WI38 (cell line): Measurements from ENCODE around the gene OR2V2.

Experiments used
- H3K4me3 ChIP-seq: 2 replicates; pipeline ENCODE4 v1.5.1; 2011; ENCODE audit warnings: low read depth, mild to moderate bottlenecking, control low read depth, low read length
- TF ChIP-seq, protein P1 (sequence below): IDR thresholded peaks from 2 replicates; pipeline ENCODE4 v1.5.1; 2012; ENCODE audit warnings: low read depth, mild to moderate bottlenecking, control low read depth, low read length

The OR2V2 gene

DNA sequence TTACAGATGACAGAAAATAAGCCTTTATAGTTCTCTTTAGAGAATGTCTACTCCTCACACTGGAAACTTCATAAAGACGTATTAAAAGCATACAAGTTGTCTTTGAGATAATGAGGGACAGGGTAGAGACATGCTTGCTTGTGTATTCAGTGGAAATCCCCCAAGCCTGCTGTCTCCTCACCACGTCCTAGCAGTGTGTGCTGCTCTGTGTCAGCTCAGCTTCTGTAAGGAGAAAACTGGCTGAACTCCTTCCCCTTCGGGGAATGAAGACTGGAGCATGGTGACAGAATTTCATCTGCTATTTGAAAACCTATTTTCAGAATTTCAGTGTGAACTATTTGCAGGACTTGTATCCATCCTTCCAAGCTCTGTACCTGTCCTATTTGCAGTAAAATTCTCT lies 9.4 kb downstream of the OR2V2 start:
- no peak overlapping the region for H3K4me3 ChIP-seq
- TF ChIP-seq, protein P1, sequence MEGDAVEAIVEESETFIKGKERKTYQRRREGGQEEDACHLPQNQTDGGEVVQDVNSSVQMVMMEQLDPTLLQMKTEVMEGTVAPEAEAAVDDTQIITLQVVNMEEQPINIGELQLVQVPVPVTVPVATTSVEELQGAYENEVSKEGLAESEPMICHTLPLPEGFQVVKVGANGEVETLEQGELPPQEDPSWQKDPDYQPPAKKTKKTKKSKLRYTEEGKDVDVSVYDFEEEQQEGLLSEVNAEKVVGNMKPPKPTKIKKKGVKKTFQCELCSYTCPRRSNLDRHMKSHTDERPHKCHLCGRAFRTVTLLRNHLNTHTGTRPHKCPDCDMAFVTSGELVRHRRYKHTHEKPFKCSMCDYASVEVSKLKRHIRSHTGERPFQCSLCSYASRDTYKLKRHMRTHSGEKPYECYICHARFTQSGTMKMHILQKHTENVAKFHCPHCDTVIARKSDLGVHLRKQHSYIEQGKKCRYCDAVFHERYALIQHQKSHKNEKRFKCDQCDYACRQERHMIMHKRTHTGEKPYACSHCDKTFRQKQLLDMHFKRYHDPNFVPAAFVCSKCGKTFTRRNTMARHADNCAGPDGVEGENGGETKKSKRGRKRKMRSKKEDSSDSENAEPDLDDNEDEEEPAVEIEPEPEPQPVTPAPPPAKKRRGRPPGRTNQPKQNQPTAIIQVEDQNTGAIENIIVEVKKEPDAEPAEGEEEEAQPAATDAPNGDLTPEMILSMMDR, result no peak

DNA sequence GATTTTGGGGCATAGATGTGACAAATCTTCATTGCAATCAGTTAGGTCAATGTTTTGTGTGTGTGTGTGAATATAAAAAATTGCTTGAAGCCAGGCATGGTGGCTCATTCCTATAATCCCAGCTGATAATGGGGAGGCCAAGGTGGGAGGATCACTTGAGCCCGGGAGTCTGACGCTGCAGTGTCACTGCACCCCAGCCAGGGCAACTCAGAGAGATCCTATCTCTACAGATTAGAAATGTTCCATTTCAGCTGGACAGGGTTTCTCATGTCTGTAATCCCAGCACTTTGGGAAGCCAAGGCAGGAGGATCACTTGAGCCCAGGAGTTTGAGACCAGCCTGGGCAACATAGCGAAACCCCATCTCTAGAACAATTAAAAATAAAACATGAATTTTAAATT lies 11.5 kb downstream of the OR2V2 start:
- no peak overlapping the region for H3K4me3 ChIP-seq
- TF ChIP-seq, protein P1, result no peak

DNA sequence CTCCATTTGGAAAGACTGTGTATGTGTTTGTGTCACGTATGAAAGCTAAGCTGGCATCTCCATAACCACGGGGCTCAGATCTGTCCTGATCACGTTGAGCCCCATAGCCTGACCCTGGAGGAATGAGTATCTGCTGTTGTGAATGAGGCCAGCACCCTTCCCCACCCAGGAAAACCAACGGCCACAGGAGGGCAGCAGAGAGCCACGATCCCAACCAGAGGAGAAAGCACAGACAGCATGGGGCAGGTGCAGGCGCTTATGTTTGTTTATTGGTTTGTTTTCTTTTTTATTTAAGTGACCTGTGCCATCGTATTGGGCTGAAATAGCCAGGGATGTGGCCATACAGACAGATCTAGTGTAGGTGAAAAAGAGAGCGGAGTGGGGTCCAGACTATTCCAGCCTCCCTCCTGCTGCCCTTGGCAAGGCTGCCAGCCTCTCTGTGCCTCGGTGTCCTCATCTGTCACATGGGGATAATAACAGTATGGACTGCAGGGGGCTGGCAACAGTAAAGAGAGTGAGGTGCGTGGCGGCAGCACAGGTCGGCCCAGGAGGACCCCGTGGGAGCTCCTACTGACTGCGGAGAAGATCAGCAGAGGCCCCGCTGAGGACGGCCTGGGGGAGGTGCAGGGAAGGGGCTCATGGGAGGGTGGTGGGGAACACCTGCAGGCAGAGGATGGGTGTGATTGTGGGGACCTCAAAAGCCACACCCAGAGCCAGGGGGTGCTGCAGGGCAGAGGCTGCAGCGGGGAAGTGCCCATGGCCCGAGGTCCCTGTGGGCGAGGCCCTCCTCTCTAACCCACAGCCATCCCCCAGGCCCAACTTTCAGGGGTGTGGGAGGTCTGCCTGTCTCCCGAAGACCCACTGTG lies 12.1 kb downstream of the OR2V2 start:
- H3K4me3 ChIP-seq, result no peak overlapping the region
- TF ChIP-seq, protein P1, result peak; percentile 89

DNA sequence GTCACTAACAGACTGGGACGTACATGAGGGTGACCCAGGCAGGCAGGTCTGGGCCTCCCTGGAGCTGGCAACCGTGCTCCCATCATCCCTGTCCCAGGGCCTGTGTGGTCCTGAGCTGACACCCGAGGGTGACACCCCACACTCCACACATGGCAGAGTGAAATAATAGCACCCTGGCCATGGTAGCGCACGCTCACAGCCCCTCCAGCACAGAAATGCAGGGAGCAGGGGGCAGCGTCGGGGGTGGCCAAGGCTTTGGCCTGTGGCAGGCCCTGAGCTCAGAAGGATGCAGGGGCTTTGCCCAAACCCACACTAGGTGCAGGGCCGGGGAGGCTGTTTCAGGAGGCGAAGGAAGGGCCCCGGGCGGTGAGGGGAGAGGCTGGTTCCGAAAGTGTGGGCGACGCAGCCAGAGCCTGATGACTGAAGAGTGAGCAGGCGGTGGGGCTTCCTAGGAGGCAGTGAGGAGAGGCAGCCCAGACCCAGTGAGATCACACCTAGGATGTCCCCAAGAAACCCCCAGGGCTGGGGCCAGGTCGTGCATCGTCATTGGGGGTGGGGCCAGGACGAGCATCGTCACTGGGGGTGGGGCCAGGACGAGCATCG lies 12.9 kb downstream of the OR2V2 start:
- H3K4me3 ChIP-seq, result peak overlapping the region; percentile 40
- TF ChIP-seq, protein P1, result no peak

DNA sequence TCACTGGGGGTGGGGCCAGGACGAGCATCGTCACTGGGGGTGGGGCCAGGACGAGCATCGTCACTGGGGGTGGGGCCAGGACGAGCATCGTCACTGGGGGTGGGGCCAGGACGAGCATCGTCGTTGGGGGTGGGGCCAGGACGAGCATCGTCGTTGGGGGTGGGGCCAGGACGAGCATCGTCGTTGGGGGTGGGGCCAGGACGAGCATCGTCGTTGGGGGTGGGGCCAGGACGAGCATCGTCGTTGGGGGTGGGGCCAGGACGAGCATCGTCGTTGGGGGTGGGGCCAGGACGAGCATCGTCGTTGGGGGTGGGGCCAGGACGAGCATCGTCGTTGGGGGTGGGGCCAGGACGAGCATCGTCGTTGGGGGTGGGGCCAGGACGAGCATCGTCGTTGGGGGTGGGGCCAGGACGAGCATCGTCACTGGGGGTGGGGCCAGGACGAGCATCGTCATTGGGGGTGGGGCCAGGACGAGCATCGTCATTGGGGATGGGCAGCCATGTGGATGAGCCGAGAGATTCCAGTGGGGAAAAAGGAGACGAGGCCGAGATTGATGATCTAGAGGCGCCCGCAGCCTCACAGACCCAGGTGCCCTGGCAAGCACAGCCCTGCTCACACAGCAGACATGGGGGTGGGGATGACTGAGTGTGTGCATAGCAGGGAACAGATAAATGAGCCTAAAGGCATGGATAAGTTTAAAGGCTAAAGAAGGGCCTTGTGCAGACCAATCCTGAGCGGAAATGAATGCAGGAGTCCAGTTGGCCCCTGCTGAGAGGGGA lies 13.6 kb downstream of the OR2V2 start:
- peak overlapping the region; percentile 29 for H3K4me3 ChIP-seq

DNA sequence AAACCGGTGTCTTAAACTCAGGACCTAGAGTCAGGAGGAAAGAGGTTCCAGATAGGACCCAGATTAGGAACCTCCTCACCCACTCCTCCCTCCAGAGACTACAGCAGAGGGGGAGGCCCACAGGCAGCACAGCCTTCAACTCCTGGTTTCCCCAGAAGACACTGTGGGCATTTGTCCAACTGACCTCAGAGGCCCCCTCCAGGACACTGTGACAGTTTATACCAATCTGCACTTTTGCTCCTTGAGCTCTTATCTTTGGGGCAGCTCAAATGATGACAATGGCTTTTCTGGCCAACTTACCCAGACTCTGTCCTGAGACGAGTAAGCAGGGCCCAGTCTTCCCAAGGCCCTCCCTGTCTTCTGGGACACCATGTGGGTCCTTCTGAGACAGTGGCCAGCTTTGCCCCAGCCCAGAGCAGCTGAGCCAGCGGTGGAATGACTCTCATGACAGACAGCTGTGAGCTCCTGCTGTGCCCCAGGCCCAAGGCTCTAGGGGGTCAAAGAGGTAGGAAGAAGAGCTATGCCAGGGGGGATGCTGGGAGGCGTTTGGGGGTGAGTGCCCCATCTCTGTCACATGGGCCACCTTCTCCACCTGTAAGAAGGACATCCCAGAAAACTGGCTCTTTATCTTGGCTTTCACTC lies 14.3 kb downstream of the OR2V2 start:
- TF ChIP-seq, protein P1, result no peak
- H3K4me3 ChIP-seq, result peak overlapping the region; percentile 29

DNA sequence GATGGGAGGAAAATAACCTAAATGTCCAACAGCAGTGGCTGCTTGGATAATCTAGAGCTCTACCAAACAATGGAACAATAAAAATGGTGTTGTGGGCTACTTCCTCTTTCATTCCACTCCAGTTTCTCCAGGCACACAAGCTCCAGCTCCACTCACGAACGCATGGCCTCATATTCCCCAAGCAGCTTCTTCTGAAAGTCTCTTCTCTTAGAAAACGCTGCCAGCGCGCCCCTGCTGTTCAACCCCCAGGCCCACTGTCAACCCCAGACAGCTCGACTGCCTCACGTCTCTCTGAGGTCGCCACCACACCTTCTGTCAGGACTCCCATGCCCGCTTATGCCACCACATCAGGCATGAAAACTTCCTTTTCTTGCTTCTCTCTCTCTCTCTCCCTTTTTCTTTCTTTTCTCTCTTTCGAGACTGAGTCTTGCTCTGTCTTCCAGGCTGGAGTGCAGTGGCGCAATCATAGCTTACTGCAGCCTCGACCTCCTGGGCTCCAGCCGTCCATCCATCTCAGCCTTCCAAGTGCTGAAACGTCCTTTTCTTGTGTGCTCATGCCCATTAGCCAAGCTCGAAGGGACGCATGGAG lies 16.2 kb downstream of the OR2V2 start:
- TF ChIP-seq, protein P1, result no peak
- no peak overlapping the region for H3K4me3 ChIP-seq
